GM19372 (cell line): ENCODE measurements around the gene ADAMTS15.

Experiments
- ATAC-seq: cut with Tn5 transposase; IDR thresholded peaks from one replicate; pipeline ENCODE4 v1.9.1; 2021; ENCODE audit warnings: mild to moderate bottlenecking, low read depth, moderate library complexity; ENCODE audit not compliant: unreplicated experiment

ADAMTS15 gene

GRCh38 chr11:130456286-130456685 is 7.8 kb downstream of the ADAMTS15 start:
- no peak for ATAC-seq

- no peak for ATAC-seq
These were observed 9.4 kb downstream of the ADAMTS15 start for GRCh38 chr11:130457623-130458409.

DNA sequence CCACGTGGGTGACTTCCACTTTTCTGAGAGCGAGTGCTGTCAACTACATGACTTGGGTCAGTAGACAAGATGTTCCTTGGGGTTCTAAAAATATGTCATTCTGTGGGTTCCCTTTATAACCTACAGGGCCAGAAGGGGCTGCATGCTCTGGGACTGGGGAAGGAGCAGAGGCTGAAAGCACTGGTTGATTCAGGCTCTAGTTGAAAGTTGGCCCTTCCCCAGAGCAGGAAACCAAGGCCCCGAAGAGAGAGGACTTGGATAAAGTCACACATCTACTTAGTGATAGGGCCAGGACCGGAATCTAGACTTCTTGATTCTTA is 9.9 kb downstream of the ADAMTS15 start:
- ATAC-seq, result no peak

GRCh38 chr11:130459521-130459920 is 11.1 kb downstream of the ADAMTS15 start:
- ATAC-seq, result no peak

- ATAC-seq, result no peak
These were observed 13.8 kb downstream of the ADAMTS15 start for GRCh38 chr11:130462101-130462885.

GRCh38 chr11:130462931-130463330 is 14.5 kb downstream of the ADAMTS15 start:
- ATAC-seq, result no peak

DNA sequence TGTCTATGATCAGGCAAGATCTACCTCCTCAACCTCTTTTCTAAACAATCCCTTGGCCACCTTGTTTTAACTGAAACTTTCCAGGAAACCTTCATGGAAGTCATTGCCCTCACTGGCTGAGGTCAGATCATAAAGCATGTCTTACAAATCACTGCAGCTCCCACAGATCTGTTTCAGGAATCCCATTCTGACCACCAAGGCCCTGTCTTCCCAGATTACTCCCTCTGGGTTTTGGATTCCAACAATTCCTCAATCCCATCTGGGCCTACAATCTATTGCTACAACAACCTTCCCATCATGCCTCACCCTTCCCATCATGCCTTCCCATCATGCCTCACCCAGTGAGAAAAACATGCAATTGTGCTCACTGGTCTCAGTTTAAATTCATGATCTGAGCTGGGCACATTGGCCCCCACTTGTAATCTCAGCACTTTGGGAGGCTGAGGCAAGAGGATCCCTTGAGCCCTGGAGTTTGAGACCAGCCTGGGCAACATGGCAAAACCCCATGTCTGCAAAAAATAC is 15.9 kb downstream of the ADAMTS15 start:
- no peak for ATAC-seq

- ATAC-seq, result no peak
These were observed 16.8 kb downstream of the ADAMTS15 start for GRCh38 chr11:130465263-130465662.

DNA sequence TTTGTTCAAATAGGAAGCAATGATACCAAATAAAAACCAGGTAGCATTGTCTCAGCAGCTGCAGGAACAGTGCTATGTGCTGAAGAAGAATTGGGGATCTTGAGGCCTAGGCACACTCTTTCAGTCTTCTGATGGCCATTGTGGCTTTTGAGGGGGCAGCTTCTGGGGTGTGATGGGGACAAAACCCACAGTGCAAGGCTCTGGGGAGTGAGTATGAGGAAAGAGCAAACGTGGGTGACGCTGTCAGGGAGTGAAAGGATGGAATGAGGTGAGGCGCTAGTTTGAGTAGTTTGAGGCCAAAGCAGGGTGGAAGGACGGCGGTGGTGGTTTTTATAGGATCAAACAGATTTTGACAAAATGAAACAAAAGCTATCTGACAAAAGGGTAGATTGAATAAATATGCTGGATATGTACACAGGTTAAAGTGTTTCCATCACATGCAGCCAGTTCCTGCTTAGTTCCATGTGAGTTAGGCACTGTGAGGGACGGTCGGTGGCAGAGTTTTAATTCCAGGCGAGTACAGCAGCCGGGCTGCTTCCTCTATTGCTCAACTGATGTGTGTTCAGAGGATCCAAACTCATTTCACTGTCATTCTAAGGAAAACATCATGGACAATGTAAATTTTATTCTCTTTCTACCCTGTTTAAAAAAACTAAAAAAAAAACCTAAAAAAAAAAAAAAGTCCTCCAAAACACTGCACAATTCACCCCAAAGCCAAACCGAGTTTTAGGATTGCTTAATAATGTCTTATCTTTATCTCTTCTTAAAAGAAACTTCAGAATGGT is 18.9 kb downstream of the ADAMTS15 start:
- ATAC-seq, result no peak

- no peak for ATAC-seq
These were observed 20.7 kb downstream of the ADAMTS15 start for GRCh38 chr11:130469181-130469580.

DNA sequence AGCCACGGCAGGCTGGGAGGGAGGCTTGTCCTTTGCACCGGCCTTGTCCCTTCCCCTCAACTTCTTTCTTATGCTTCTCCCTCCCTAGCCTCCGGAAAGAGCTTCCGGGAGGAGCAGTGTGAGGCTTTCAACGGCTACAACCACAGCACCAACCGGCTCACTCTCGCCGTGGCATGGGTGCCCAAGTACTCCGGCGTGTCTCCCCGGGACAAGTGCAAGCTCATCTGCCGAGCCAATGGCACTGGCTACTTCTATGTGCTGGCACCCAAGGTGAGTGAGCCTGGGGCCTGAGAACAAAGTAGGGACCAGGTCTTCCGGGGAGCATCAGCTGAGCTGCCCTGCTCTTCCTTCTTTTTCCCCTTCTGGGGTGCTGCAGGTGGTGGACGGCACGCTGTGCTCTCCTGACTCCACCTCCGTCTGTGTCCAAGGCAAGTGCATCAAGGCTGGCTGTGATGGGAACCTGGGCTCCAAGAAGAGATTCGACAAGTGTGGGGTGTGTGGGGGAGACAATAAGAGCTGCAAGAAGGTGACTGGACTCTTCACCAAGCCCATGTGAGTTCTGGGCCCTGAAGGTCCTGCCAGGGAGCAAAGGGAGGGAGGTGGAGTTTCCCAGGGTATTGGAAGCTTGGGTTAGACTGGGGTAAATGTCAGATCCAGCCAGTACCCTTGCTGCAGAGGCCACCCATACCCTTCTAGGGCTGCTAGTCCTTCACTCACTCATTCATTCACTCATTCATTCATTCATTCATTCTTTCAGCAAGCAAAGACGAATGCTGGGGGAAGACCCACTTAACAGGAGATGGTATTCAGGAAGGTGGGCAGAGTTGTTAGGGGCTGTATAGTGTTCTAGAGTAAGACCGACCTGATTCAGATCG is 22.6 kb downstream of the ADAMTS15 start:
- ATAC-seq, result no peak

GRCh38 chr11:130471731-130472433 is 23.4 kb downstream of the ADAMTS15 start:
- no peak for ATAC-seq

- no peak for ATAC-seq
These were observed 24.1 kb downstream of the ADAMTS15 start for GRCh38 chr11:130472434-130472961.

- no peak for ATAC-seq
These were observed 24.8 kb downstream of the ADAMTS15 start for GRCh38 chr11:130473056-130473794.

DNA sequence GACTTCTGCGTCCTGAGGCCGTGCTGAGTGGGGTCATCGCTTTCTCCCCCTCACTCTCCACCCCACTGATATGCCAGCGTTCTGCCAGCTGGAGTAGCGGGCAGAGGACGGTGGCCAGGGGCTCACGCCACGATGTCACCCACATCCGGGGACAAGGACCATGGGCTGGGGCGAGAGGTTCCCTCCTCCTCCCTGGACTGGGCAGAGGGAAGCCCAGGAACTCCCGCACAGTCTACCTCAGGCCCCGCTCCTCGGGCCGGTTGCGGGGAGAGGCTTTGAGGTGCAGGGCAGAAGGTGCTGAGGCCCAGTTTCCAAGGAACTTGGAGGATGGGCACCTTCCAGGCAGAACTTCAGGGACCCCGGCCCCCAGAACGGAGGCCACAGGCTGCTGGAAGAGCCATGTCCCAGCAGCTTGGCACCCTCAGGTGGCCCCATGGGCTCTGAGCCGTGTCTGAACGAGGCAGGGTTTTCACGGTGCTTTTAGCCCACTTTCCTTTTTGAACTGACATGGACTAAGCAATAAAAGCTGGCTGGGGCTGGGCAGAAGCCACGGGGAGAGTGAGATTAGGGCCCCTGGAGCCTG is 25.4 kb downstream of the ADAMTS15 start:
- no peak for ATAC-seq

DNA sequence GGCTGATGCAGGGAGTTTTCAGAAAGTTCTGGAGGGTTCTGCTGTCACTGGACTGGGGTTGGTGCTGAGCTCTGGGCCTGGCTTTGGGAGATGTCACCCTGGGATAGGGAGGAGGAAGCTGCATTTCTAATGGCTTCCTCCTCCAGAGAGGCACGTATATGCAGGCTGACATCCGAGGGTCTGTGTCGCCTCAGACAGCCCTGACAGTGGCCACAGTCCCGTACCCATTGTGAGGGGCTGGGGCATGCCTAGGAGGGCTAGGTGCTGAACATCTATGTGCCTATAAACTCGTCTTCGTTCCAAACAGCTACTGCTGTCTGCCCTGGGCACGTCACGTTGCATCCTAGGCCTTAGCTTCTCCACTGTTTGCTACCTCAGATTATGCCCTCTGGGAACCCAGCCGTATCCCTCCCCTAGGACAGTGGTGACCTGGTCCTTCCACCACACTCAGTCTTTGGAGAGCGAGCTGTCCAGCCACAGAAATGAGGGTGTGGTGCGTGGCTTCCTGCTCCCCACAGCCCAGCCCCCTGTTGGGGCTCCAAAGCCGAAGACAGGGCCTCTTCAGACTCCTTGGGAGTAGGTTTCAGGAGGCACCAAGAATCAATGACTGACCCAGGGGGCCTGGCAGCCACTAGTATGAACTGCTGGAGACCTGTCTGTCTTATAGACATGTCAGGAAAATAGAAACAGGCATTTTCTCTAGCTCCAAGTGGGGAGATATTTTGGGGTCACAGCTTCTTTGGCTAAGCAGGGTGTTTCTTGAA is 26.4 kb downstream of the ADAMTS15 start:
- no peak for ATAC-seq

DNA sequence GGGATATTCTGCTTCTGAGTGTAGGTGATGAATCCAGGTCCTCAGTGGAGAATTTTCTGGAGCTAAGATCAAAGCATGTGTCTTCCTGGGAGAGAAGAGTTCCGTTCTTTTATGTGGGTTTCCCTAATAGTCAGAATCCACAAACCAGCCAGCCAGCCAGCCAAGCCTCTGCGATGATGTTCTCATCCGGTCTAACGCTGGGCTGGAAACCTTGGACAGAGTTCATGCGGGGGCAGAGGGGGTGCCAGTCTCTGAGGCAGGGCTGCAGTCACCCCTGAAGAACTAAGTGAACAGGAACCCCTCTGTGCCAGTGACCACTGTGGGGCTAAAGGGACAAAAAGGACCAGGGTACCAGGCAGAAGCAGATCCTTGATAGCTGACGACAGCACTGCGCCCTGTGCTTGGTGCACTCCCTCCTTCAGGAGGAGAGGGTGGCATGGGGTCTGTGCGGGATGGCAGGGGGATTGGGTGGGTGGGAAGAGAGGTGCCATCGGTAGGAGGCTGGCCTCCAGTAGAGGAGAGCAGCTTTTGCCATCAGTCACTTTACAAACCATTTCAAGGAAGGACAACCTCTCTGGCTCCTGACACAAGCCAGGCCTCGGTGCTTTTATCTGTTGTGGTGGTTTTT is 27.1 kb downstream of the ADAMTS15 start:
- ATAC-seq, result no peak
